HepG2 (cell line): ENCODE data around the gene PRKAG1. TPM values are rescaled to one million over a fixed set of nuclear protein-coding genes. Genes with fewer than 3 reads are reported as not detected.

Experiments used
- ATF7-NPFF ChIP-seq: sonication (generic); formaldehyde crosslinking; IDR thresholded peaks from 2 replicates; pipeline ENCODE4 v1.8.1; 2023; ENCODE audit warnings: mild to moderate bottlenecking, low read depth, missing genetic modification reagents, moderate library complexity
- CENPBD1 ChIP-seq: sonication (generic); formaldehyde crosslinking; IDR thresholded peaks from 2 replicates; pipeline ENCODE4 v1.8.0; 2022; ENCODE audit warnings: missing genetic modification reagents, low read depth, mild to moderate bottlenecking, borderline replicate concordance
- EZH2 ChIP-seq: conservative IDR thresholded peaks from 2 replicates; pipeline ENCODE4 v1.6.1; 2012; ENCODE audit warnings: mild to moderate bottlenecking, low read depth, low read length, moderate library complexity
- HNF1A ChIP-seq, 2 experiments: sonication (generic) in 1 of 2; formaldehyde crosslinking in 1 of 2; IDR thresholded peaks; 2 replicates each; pipeline versions ENCODE4 v1.4.0 to v1.6.1; 2016 to 2020; ENCODE audit warnings: borderline replicate concordance in 1 of 2, low read depth in 1 of 2, mild to moderate bottlenecking in 1 of 2, missing genetic modification reagents in 1 of 2
- MAFK ChIP-seq, 2 experiments: IDR thresholded peaks in 1 of 2; conservative IDR thresholded peaks in 1 of 2; 2 replicates each; pipeline ENCODE4 v1.6.1; 2011; ENCODE audit warnings: improper control_type of control experiment in 2 of 2, low read length in 2 of 2
- NCOA1 ChIP-seq: sonication (generic); formaldehyde crosslinking; IDR thresholded peaks from 2 replicates; pipeline ENCODE4 v1.9.0; 2021; ENCODE audit warnings: missing genetic modification reagents
- POLR2A ChIP-seq, 2 experiments: IDR thresholded peaks; 2 replicates each; pipeline ENCODE4 v1.6.1; 2011; ENCODE audit warnings: low read depth in 2 of 2, low read length in 2 of 2, mild to moderate bottlenecking in 1 of 2, moderate library complexity in 1 of 2; ENCODE audit not compliant: insufficient read depth in 1 of 2
- RARG ChIP-seq: sonication (generic); formaldehyde crosslinking; IDR thresholded peaks from 2 replicates; pipeline ENCODE4 v1.4.0; 2020; ENCODE audit warnings: low read depth, mild to moderate bottlenecking, missing genetic modification reagents
- SRY ChIP-seq: sonication (generic); formaldehyde crosslinking; IDR thresholded peaks from 2 replicates; pipeline ENCODE4 v1.8.0; 2022; ENCODE audit warnings: mild to moderate bottlenecking, missing genetic modification reagents
- TEAD2 ChIP-seq: sonication (generic); formaldehyde crosslinking; IDR thresholded peaks from 2 replicates; pipeline ENCODE4 v1.9.0; 2021; ENCODE audit warnings: missing genetic modification reagents
- ZNF124 ChIP-seq: sonication (generic); formaldehyde crosslinking; IDR thresholded peaks from 2 replicates; pipeline ENCODE4 v1.4.0; 2020; ENCODE audit warnings: missing genetic modification reagents
- ZNF484 ChIP-seq: sonication (generic); formaldehyde crosslinking; IDR thresholded peaks from 2 replicates; pipeline ENCODE4 v1.5.1; 2020; ENCODE audit warnings: mild to moderate bottlenecking, low read depth, missing genetic modification reagents, borderline replicate concordance
- ZNF777 ChIP-seq: sonication (generic); formaldehyde crosslinking; IDR thresholded peaks from 2 replicates; pipeline ENCODE4 v1.4.0; 2020; ENCODE audit warnings: missing genetic modification reagents
- ZNF816 ChIP-seq: sonication (generic); formaldehyde crosslinking; IDR thresholded peaks from 2 replicates; pipeline ENCODE4 v1.8.0; 2022; ENCODE audit warnings: missing genetic modification reagents, mild to moderate bottlenecking, borderline replicate concordance
- polyA plus RNA-seq, 8 experiments: library from polyadenylated mRNA; depleted of rRNA in 3 of 8; stranded (reverse) in 7 of 8; unstranded in 1 of 8; fragments of >200 nt; fragmentation: Illumina TruSeq in 4 of 8; extraction: Trizol in 4 of 8; gene quantifications; 2 replicates each; pipeline versions ENCODE4 v1.2.1 to v1.2.3, GENCODE V29; 2011 to 2016; ENCODE audit warnings: low read depth in 4 of 8, missing spikeins in 1 of 8, mixed read lengths in 1 of 8; ENCODE audit not compliant: insufficient read depth in 1 of 8
- total RNA-seq, 5 experiments: library from RNA; depleted of rRNA; stranded (reverse); fragments of >200 nt; fragmentation: Illumina TruSeq; extraction: Trizol; gene quantifications; 2 replicates each; pipeline ENCODE4 v1.2.3, GENCODE V29; 2016; ENCODE audit warnings: low read depth in 1 of 5
- TF ChIP-seq, protein P1 (sequence below): sonication (generic); formaldehyde crosslinking; IDR thresholded peaks from 2 replicates; pipeline ENCODE4 v1.8.1; 2023; ENCODE audit warnings: mild to moderate bottlenecking, missing genetic modification reagents, borderline replicate concordance
- TF ChIP-seq, protein P2 (sequence below): sonication (generic); formaldehyde crosslinking; IDR thresholded peaks from 2 replicates; pipeline ENCODE4 v1.4.0; 2020; ENCODE audit warnings: mild to moderate bottlenecking, missing genetic modification reagents

PRKAG1 gene
- total and polyA plus RNA-seq, 2 of the 13 experiments (the other 11 are each of a cell fraction or from before 2014, with no cell fraction given), result 26.1 to 32.8 TPM

DNA sequence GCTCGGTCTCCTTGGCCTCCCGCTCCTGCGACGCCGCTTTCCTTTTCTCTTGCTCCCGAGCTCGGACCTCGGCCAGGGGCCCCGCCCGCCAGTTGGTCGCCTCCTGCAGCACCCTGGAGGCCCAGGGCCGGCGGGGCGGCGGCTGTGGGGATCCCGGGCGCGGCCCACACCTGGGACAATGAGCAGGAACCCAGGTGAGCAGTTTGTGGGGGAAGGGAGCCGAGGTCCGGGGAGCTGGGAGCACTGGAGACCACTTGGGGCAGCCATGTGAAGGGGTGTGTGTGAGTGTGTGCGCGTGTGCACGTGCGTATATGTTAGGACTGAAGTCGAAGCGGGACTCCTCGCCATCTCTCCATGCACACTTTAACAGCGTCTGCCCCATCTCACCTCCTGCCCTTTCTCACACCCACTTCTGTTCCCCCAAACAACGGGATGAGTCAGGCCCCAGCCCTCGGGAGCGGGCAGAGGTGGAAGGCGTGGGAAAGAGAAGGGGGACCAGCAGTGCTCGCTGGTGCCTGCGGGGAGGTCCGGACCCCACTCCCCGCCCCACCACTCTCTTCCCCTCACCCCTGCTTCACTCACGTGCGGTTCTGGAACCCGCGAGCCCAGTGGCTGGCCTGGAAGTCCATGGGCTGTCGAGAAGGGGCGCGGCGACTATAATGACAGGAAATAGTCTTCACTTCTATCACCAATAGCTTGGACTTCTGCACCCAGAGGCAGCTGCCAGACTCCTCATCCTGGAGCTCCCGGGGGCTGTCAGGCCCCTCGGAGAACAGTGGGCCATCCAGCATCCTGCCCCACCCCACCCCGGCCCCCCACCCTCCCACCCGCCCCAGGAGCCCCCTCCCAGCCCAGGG, 19.9 kb downstream of the PRKAG1 start (continued):
- no peak for TF ChIP-seq HNF1A (IDR thresholded peaks at IDR 0.05; ENCODE audit: low read depth)
- no peak for TF ChIP-seq HNF1A (CRISPR knock-in tag; IDR thresholded peaks at IDR 0.05; ENCODE audit: borderline replicate concordance)
- TF ChIP-seq, protein P1, sequence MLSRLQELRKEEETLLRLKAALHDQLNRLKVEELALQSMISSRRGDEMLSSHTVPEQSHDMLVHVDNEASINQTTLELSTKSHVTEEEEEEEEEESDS (CRISPR knock-in tag), result no peak
- no peak for TF ChIP-seq CENPBD1 (CRISPR knock-in tag)
- TF ChIP-seq ZNF777, result peak; percentile 75
- peak; percentile 58; the same call in 1 of the 2 replicates for TF ChIP-seq ZNF484
- no peak; the same call in 1 of the 2 replicates for TF ChIP-seq ATF7-NPFF (CRISPR knock-in tag)
- no peak for TF ChIP-seq MAFK (conservative IDR thresholded peaks at IDR 0.05 in 1 of 2, IDR thresholded peaks at IDR 0.05 in 1 of 2; ENCODE audit: low read length in 2 of 2)
- TF ChIP-seq EZH2, result no peak
- no peak for TF ChIP-seq POLR2A (IDR thresholded peaks at IDR 0.05; ENCODE audit: insufficient read depth in 1 of 2, low read depth in 2 of 2, low read length in 2 of 2)
- TF ChIP-seq ZNF124 (CRISPR knock-in tag), result no peak; the same call in 1 of the 2 replicates
- no peak; the same call in 1 of the 2 replicates for TF ChIP-seq ZNF816
- TF ChIP-seq, protein P2, sequence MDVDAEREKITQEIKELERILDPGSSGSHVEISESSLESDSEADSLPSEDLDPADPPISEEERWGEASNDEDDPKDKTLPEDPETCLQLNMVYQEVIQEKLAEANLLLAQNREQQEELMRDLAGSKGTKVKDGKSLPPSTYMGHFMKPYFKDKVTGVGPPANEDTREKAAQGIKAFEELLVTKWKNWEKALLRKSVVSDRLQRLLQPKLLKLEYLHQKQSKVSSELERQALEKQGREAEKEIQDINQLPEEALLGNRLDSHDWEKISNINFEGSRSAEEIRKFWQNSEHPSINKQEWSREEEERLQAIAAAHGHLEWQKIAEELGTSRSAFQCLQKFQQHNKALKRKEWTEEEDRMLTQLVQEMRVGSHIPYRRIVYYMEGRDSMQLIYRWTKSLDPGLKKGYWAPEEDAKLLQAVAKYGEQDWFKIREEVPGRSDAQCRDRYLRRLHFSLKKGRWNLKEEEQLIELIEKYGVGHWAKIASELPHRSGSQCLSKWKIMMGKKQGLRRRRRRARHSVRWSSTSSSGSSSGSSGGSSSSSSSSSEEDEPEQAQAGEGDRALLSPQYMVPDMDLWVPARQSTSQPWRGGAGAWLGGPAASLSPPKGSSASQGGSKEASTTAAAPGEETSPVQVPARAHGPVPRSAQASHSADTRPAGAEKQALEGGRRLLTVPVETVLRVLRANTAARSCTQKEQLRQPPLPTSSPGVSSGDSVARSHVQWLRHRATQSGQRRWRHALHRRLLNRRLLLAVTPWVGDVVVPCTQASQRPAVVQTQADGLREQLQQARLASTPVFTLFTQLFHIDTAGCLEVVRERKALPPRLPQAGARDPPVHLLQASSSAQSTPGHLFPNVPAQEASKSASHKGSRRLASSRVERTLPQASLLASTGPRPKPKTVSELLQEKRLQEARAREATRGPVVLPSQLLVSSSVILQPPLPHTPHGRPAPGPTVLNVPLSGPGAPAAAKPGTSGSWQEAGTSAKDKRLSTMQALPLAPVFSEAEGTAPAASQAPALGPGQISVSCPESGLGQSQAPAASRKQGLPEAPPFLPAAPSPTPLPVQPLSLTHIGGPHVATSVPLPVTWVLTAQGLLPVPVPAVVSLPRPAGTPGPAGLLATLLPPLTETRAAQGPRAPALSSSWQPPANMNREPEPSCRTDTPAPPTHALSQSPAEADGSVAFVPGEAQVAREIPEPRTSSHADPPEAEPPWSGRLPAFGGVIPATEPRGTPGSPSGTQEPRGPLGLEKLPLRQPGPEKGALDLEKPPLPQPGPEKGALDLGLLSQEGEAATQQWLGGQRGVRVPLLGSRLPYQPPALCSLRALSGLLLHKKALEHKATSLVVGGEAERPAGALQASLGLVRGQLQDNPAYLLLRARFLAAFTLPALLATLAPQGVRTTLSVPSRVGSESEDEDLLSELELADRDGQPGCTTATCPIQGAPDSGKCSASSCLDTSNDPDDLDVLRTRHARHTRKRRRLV (CRISPR knock-in tag), result peak; percentile 81; the same call in 1 of the 2 replicates
- TF ChIP-seq RARG, result no peak
- TF ChIP-seq NCOA1 (CRISPR knock-in tag), result no peak
- peak; percentile 82; the same call in 1 of the 2 replicates for TF ChIP-seq TEAD2 (CRISPR knock-in tag)
- TF ChIP-seq SRY (CRISPR knock-in tag), result peak; percentile 94; the same call in 1 of the 2 replicates
